GM12875 (cell line): ENCODE data around the gene RALGPS2.

Source experiments
- H3K4me3 ChIP-seq: one replicate; pipeline ENCODE4 v1.5.1; 2011; ENCODE audit warnings: low read depth, low read length, control low read depth
- CTCF ChIP-seq: IDR thresholded peaks from 2 replicates; pipeline ENCODE4 v1.5.1; 2011; ENCODE audit warnings: low read depth, mild to moderate bottlenecking, control low read depth, inconsistent platforms, low read length, moderate library complexity, borderline replicate concordance; ENCODE audit not compliant: insufficient read depth

Gene RALGPS2

GRCh38 chr1:178723546-178723945 is 1.5 kb upstream of the RALGPS2 start:
- TF ChIP-seq CTCF: no peak
- H3K4me3 ChIP-seq: no peak overlapping the region

GRCh38 chr1:178724376-178724727 is 692 bp upstream of the RALGPS2 start:
- no peak overlapping the region for H3K4me3 ChIP-seq
- no peak for TF ChIP-seq CTCF

- peak overlapping the region; percentile 39 for H3K4me3 ChIP-seq
- no peak for TF ChIP-seq CTCF
These were observed 532 bp downstream of the RALGPS2 start for GRCh38 chr1:178725466-178726086.

- H3K4me3 ChIP-seq: no peak overlapping the region
- TF ChIP-seq CTCF: no peak
These were observed 1.1 kb downstream of the RALGPS2 start for GRCh38 chr1:178726087-178726517.

- TF ChIP-seq CTCF: no peak
- H3K4me3 ChIP-seq: no peak overlapping the region
These were observed 1.5 kb downstream of the RALGPS2 start for GRCh38 chr1:178726545-178726944.

- TF ChIP-seq CTCF: no peak
- H3K4me3 ChIP-seq: no peak overlapping the region
These were observed 2.2 kb downstream of the RALGPS2 start for GRCh38 chr1:178727014-178727895.

- no peak overlapping the region for H3K4me3 ChIP-seq
- TF ChIP-seq CTCF: no peak
These were observed 8.9 kb downstream of the RALGPS2 start for GRCh38 chr1:178733972-178734371.
